Measurements from ENCODE around the gene CDH8.

GRCh38 chr16:61798741-61799140 is 237.5 kb downstream of the CDH8 start:
- no peak for TF ChIP-seq CTCF (IDR thresholded peaks at IDR 0.05)
- TF ChIP-seq POLR2A (IDR thresholded peaks at IDR 0.05), result no peak
